SK-N-SH treated with all-trans-retinoic acid at 6 μM for 48 hours (cell line): ENCODE data around the gene SRPRA.

Source experiments
- BACH2 ChIP-seq: fragments of 250-450 bp; sonication (Bioruptor Pico); IDR thresholded peaks from 2 replicates; pipeline ENCODE4 v1.9.0; 2021; ENCODE audit warnings: mild to moderate bottlenecking, borderline replicate concordance
- CREB5 ChIP-seq: fragments of 250-450 bp; sonication (Bioruptor Pico); IDR thresholded peaks from 2 replicates; pipeline ENCODE4 v1.5.1; 2020; ENCODE audit warnings: low read depth, mild to moderate bottlenecking, moderate library complexity
- TCF4 ChIP-seq: fragments of 250-450 bp; sonication (Bioruptor Pico); IDR thresholded peaks from 2 replicates; pipeline ENCODE4 v1.8.0; 2021; ENCODE audit warnings: mild to moderate bottlenecking, moderate library complexity, borderline replicate concordance
- TOX ChIP-seq: fragments of 250-450 bp; sonication (Bioruptor Pico); IDR thresholded peaks from 2 replicates; pipeline ENCODE4 v1.8.0; 2021; ENCODE audit warnings: mild to moderate bottlenecking, moderate library complexity, borderline replicate concordance
- ZFP30 ChIP-seq: fragments of 450-650 bp; formaldehyde crosslinking; IDR thresholded peaks from 2 replicates; pipeline ENCODE4 v1.5.0; 2022; ENCODE audit warnings: mild to moderate bottlenecking, moderate library complexity
- ZNF565 ChIP-seq: fragments of 450-650 bp; formaldehyde crosslinking; conservative IDR thresholded peaks from 2 replicates; pipeline ENCODE4 v1.5.0; 2020; ENCODE audit warnings: low read depth, mild to moderate bottlenecking, moderate library complexity
- ZNF70 ChIP-seq: fragments of 450-650 bp; formaldehyde crosslinking; IDR thresholded peaks from 2 replicates; pipeline ENCODE4 v1.5.0; 2020; ENCODE audit warnings: mild to moderate bottlenecking, moderate library complexity
- ZNF8 ChIP-seq: fragments of 450-650 bp; formaldehyde crosslinking; IDR thresholded peaks from 2 replicates; pipeline ENCODE4 v1.5.0; 2020; ENCODE audit warnings: mild to moderate bottlenecking, moderate library complexity
- TF ChIP-seq, protein P1 (sequence below): fragments of 250-450 bp; sonication (Bioruptor Pico); IDR thresholded peaks from 2 replicates; pipeline ENCODE4 v1.8.0; 2020; ENCODE audit warnings: mild to moderate bottlenecking, moderate library complexity, borderline replicate concordance
- TF ChIP-seq, protein P2 (sequence below): fragments of 250-450 bp; sonication (Bioruptor Pico); IDR thresholded peaks from 2 replicates; pipeline ENCODE4 v1.5.0; 2020; ENCODE audit warnings: mild to moderate bottlenecking, moderate library complexity

GRCh38 chr11:126282736-126283591, 14.3 kb upstream of the SRPRA start, which contains the start of gene TIRAP:
- TF ChIP-seq ZNF8: no peak
- TF ChIP-seq ZFP30: no peak
- TF ChIP-seq, protein P1, sequence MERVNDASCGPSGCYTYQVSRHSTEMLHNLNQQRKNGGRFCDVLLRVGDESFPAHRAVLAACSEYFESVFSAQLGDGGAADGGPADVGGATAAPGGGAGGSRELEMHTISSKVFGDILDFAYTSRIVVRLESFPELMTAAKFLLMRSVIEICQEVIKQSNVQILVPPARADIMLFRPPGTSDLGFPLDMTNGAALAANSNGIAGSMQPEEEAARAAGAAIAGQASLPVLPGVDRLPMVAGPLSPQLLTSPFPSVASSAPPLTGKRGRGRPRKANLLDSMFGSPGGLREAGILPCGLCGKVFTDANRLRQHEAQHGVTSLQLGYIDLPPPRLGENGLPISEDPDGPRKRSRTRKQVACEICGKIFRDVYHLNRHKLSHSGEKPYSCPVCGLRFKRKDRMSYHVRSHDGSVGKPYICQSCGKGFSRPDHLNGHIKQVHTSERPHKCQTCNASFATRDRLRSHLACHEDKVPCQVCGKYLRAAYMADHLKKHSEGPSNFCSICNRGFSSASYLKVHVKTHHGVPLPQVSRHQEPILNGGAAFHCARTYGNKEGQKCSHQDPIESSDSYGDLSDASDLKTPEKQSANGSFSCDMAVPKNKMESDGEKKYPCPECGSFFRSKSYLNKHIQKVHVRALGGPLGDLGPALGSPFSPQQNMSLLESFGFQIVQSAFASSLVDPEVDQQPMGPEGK (CRISPR knock-in tag): peak; percentile 19; the same call in 1 of the 2 replicates
- TF ChIP-seq, protein P2, sequence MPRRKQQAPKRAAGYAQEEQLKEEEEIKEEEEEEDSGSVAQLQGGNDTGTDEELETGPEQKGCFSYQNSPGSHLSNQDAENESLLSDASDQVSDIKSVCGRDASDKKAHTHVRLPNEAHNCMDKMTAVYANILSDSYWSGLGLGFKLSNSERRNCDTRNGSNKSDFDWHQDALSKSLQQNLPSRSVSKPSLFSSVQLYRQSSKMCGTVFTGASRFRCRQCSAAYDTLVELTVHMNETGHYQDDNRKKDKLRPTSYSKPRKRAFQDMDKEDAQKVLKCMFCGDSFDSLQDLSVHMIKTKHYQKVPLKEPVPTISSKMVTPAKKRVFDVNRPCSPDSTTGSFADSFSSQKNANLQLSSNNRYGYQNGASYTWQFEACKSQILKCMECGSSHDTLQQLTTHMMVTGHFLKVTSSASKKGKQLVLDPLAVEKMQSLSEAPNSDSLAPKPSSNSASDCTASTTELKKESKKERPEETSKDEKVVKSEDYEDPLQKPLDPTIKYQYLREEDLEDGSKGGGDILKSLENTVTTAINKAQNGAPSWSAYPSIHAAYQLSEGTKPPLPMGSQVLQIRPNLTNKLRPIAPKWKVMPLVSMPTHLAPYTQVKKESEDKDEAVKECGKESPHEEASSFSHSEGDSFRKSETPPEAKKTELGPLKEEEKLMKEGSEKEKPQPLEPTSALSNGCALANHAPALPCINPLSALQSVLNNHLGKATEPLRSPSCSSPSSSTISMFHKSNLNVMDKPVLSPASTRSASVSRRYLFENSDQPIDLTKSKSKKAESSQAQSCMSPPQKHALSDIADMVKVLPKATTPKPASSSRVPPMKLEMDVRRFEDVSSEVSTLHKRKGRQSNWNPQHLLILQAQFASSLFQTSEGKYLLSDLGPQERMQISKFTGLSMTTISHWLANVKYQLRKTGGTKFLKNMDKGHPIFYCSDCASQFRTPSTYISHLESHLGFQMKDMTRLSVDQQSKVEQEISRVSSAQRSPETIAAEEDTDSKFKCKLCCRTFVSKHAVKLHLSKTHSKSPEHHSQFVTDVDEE (CRISPR knock-in tag): no peak
- no peak for TF ChIP-seq BACH2 (CRISPR knock-in tag)
- no peak for TF ChIP-seq TOX
- TF ChIP-seq ZNF565 (CRISPR knock-in tag): no peak
- no peak for TF ChIP-seq ZNF70 (CRISPR knock-in tag)
- TF ChIP-seq TCF4: no peak
- TF ChIP-seq CREB5 (CRISPR knock-in tag): no peak
